ENCODE measurements around the gene MTA2. TPM values are rescaled to one million over a fixed set of nuclear protein-coding genes. Genes with fewer than 3 reads are reported as not detected.

The MTA2 gene
- total RNA-seq, 1 experiment from 2014 or later = 193 TPM

DNA sequence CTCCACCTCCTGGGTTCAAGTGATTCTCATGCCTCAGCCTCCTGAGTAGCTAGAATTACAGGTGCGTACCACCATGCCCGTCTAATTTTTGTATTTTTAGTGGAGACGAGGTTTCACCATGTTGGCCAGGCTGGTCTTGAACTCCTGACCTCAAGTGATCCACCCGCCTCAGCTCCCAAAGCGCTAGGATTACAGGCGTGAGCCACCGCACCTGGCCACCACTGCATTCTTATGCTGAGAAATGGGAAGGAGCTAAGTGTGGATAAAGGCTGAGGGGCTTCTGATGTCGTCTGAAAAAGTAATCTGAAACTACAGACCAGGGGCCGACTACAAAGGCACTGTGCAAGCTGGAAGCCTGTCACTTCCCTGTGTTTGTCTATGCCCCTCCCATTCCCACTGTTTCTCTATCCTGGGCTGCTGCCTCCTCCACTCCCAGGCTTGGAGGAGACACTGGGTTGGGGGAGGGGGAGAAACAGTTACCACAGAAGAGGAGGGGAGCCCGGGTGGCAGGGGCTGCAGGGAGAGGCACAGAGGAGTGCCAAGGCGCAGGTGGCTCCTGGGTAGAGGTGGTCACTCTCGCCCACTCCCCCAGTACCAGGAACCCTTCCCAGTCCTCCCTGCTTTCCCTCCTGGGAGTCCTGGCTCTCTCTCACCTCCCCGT lies 2.9 kb upstream of the MTA2 start:
- ATAC-seq = no peak
- CTCF ChIA-PET = no interaction called here

DNA sequence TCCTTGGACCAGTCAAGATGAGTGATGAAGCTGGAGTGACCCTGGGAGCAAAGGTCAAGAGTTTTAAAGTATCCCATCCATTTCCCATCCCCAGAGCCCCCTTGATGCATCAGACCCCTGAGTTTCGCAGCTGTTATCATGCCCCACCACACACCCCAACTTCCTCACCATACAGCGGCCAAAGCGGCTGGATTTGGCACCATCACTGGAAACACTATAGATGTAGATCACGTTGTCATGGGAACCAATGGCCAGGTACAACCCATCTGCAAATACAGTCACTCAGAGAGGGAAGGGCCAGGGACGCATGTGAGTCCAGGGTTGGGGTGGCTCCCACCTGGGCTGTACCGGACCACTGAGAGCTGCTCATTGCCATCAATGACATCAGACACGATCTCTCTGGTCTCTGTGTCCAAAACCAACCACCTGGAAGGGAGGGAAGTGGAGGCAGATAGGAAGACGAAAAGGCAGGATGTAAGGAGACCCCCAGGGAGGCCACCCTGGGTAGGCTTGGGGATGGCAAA lies 2.2 kb upstream of the MTA2 start:
- peaks cover 28% of the 10 kb centered on the region for H3K79me2 ChIP-seq (ENCODE audit: low read length)
- no peak overlapping the region for H2AFZ ChIP-seq (ENCODE audit: low read length)
- peaks cover 21% of the 10 kb centered on the region for H3K4me1 ChIP-seq (ENCODE audit: insufficient read depth, low read length)
- ChIA-PET POLR2A (ENCODE audit: unreplicated experiment) (no interaction called here), CTCF (no interaction called here)
- ATAC-seq (no peak), DNase-seq (no peak)
- H3K9me2 ChIP-seq (replicated peaks; ENCODE audit: low read length) = no peaks in the 10 kb centered on the region
- BruUV-seq (replicated peaks) = no TSS peak
- no peak overlapping the region for H3K9ac ChIP-seq (ENCODE audit: low read length)
- no peaks in the 10 kb centered on the region for H4K20me1 ChIP-seq (ENCODE audit: low read length)
- H3K9me3 ChIP-seq (ENCODE audit: low read length) = no peaks in the 10 kb centered on the region
- intact Hi-C loops (cut with micrococcal nuclease) = loop anchor here (5.0 kb wide), 1 partner anchor 68 kb away; the partner anchor contains the start of genes LBHD1 and UQCC3
- H3K27ac ChIP-seq (ENCODE audit: low read length) = no peak overlapping the region
- H3F3A ChIP-seq (ENCODE audit: low read length, unreplicated experiment) = no peaks in the 10 kb centered on the region
- no peak overlapping the region for H3K4me2 ChIP-seq (ENCODE audit: low read length)
- no peak overlapping the region for H3K4me3 ChIP-seq (ENCODE audit: low read length)
- TF ChIP-seq, protein P1, sequence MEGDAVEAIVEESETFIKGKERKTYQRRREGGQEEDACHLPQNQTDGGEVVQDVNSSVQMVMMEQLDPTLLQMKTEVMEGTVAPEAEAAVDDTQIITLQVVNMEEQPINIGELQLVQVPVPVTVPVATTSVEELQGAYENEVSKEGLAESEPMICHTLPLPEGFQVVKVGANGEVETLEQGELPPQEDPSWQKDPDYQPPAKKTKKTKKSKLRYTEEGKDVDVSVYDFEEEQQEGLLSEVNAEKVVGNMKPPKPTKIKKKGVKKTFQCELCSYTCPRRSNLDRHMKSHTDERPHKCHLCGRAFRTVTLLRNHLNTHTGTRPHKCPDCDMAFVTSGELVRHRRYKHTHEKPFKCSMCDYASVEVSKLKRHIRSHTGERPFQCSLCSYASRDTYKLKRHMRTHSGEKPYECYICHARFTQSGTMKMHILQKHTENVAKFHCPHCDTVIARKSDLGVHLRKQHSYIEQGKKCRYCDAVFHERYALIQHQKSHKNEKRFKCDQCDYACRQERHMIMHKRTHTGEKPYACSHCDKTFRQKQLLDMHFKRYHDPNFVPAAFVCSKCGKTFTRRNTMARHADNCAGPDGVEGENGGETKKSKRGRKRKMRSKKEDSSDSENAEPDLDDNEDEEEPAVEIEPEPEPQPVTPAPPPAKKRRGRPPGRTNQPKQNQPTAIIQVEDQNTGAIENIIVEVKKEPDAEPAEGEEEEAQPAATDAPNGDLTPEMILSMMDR (conservative IDR thresholded peaks at IDR 0.05; ENCODE audit: low read depth, low read length) = no peak
- no peak for TF ChIP-seq EZH2phosphoT487 (IDR thresholded peaks at IDR 0.05; ENCODE audit: borderline replicate concordance, low read length)
- no peak for TF ChIP-seq EZH2 (IDR thresholded peaks at IDR 0.05; ENCODE audit: low read length, unreplicated experiment)
- H3K27me3 ChIP-seq (ENCODE audit: low read length) = no peaks in the 10 kb centered on the region
- peaks cover 6% of the 10 kb centered on the region; the same call in 1 of the 2 replicates for H3K36me3 ChIP-seq (ENCODE audit: low read depth, low read length)

More for the DNA sequence above, 2.9 kb upstream of the MTA2 start:
- Histone ChIP-seq H3F3A (ENCODE audit: low read length, unreplicated experiment) (no peaks in the 10 kb centered on the region), H3K36me3 (ENCODE audit: low read depth, low read length) (peaks cover 5% of the 10 kb centered on the region; the same call in 1 of the 2 replicates), H4K20me1 (ENCODE audit: low read length) (no peaks in the 10 kb centered on the region), H3K4me2 (ENCODE audit: low read length) (no peak overlapping the region), H3K27me3 (ENCODE audit: low read length) (no peaks in the 10 kb centered on the region), H2AFZ (ENCODE audit: low read length) (no peak overlapping the region), H3K4me3 (ENCODE audit: low read length) (no peak overlapping the region), H3K4me1 (ENCODE audit: insufficient read depth, low read length) (peaks cover 15% of the 10 kb centered on the region), H3K9me3 (ENCODE audit: low read length) (no peaks in the 10 kb centered on the region), H3K9ac (ENCODE audit: low read length) (no peak overlapping the region), H3K9me2 (replicated peaks; ENCODE audit: low read length) (no peaks in the 10 kb centered on the region), H3K79me2 (ENCODE audit: low read length) (peaks cover 20% of the 10 kb centered on the region), H3K27ac (ENCODE audit: low read length) (no peak overlapping the region)
- POLR2A ChIA-PET (ENCODE audit: unreplicated experiment) = no interaction called here
- TF ChIP-seq, protein P1 (conservative IDR thresholded peaks at IDR 0.05; ENCODE audit: low read depth, low read length) = no peak
- no peak for TF ChIP-seq EZH2 (IDR thresholded peaks at IDR 0.05; ENCODE audit: low read length, unreplicated experiment)
- BruUV-seq (replicated peaks) = no TSS peak
- intact Hi-C loops (cut with micrococcal nuclease) = loop anchor here (5.0 kb wide), 1 partner anchor 68 kb away; the partner anchor contains the start of genes LBHD1 and UQCC3
- no peak for DNase-seq

DNA sequence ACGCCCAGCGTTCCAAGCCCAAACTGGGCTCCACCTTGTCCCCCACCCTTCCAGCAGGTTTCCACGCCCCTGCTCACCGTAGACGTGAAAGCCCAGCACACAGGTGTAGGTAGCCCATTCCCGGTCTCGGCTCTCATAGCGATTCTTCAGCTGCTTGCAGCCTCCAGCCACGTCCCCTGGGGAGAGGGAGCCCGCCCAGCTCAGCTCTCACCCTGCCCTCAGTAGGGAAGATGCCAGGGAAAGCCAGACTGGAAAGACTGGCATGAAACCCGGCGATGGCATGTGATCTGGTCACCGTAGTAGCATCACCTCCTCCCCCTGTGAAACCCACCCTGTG lies 1.4 kb upstream of the MTA2 start:
- BruUV-seq (replicated peaks) = no TSS peak
- TF ChIP-seq, protein P1 (conservative IDR thresholded peaks at IDR 0.05; ENCODE audit: low read depth, low read length) = no peak
- TF ChIP-seq EZH2phosphoT487 (IDR thresholded peaks at IDR 0.05; ENCODE audit: borderline replicate concordance, low read length) = no peak
- TF ChIP-seq EZH2 (IDR thresholded peaks at IDR 0.05; ENCODE audit: low read length, unreplicated experiment) = no peak
- ATAC-seq = no peak
- Histone ChIP-seq H3K27me3 (ENCODE audit: low read length) (no peaks in the 10 kb centered on the region), H3K79me2 (ENCODE audit: low read length) (peaks cover 36% of the 10 kb centered on the region), H2AFZ (ENCODE audit: low read length) (no peak overlapping the region), H3K9ac (ENCODE audit: low read length) (no peak overlapping the region), H4K20me1 (ENCODE audit: low read length) (no peaks in the 10 kb centered on the region), H3K9me2 (replicated peaks; ENCODE audit: low read length) (no peaks in the 10 kb centered on the region), H3K36me3 (ENCODE audit: low read depth, low read length) (peaks cover 14% of the 10 kb centered on the region), H3K9me3 (ENCODE audit: low read length) (no peaks in the 10 kb centered on the region), H3K4me3 (ENCODE audit: low read length) (no peak overlapping the region), H3F3A (ENCODE audit: low read length, unreplicated experiment) (no peaks in the 10 kb centered on the region), H3K4me2 (ENCODE audit: low read length) (no peak overlapping the region), H3K4me1 (ENCODE audit: insufficient read depth, low read length) (peaks cover 21% of the 10 kb centered on the region), H3K27ac (ENCODE audit: low read length) (no peak overlapping the region)
- ChIA-PET CTCF (no interaction called here), POLR2A (ENCODE audit: unreplicated experiment) (no interaction called here)
- intact Hi-C loops (cut with micrococcal nuclease) = loop anchor here (5.0 kb wide), 1 partner anchor 69 kb away; the partner anchor contains the start of genes LBHD1 and UQCC3
- no peak for DNase-seq

Data from PC-3 (cell line).